Kidney epithelial cell (primary cell): ENCODE data around the gene SGPP2. TPM values are rescaled to one million over a fixed set of nuclear protein-coding genes. Genes with fewer than 3 reads are reported as not detected.

Source experiments
- DNase-seq: peaks from one replicate; pipeline ENCODE4 v3.0.0-alpha.2; 2010; ENCODE audit warnings: low read depth
- H3K27me3 ChIP-seq: 2 replicates; pipeline ENCODE4 v1.6.0; 2011; ENCODE audit warnings: low read length; ENCODE audit not compliant: control insufficient read depth, insufficient read depth
- H3K36me3 ChIP-seq: 2 replicates; pipeline ENCODE4 v1.5.1; 2011; ENCODE audit warnings: low read length; ENCODE audit not compliant: control insufficient read depth, insufficient read depth
- H3K4me3 ChIP-seq: 2 replicates; pipeline ENCODE4 v1.5.1; 2011; ENCODE audit warnings: low read depth, mild to moderate bottlenecking, control low read depth, low read length
- CTCF ChIP-seq: IDR thresholded peaks from 2 replicates; pipeline ENCODE4 v1.5.1; 2011; ENCODE audit warnings: mild to moderate bottlenecking, moderate library complexity, low read length, control low read depth, inconsistent platforms; ENCODE audit not compliant: insufficient read depth, poor library complexity, severe bottlenecking
- total RNA-seq: library from RNA; depleted of rRNA; stranded (reverse); fragments of >200 nt; gene quantifications from 2 replicates; pipeline ENCODE4 v1.2.3, GENCODE V29; 2015

SGPP2 gene
- total RNA-seq, 1 donor from 2014 or later: 29.1 TPM

- Histone ChIP-seq H3K36me3 (no peaks in the 10 kb centered on the region), H3K4me3 (no peak overlapping the region), H3K27me3 (no peaks in the 10 kb centered on the region)
- no peak for TF ChIP-seq CTCF
- no peak for DNase-seq
Observed at GRCh38 chr2:222526480-222527277, 102.3 kb downstream of the SGPP2 start.

- no peaks in the 10 kb centered on the region for H3K27me3 ChIP-seq
- no peak for DNase-seq
- TF ChIP-seq CTCF: no peak
- no peak overlapping the region for H3K4me3 ChIP-seq
- H3K36me3 ChIP-seq: no peaks in the 10 kb centered on the region
Observed at GRCh38 chr2:222532315-222532714, 108.0 kb downstream of the SGPP2 start.

GRCh38 chr2:222535477-222535876 is 111.1 kb downstream of the SGPP2 start:
- H3K4me3 ChIP-seq: no peak overlapping the region
- no peaks in the 10 kb centered on the region for H3K36me3 ChIP-seq
- H3K27me3 ChIP-seq: no peaks in the 10 kb centered on the region
- DNase-seq: no peak
- TF ChIP-seq CTCF: no peak

- TF ChIP-seq CTCF: no peak
- Histone ChIP-seq H3K36me3 (no peaks in the 10 kb centered on the region), H3K4me3 (no peak overlapping the region), H3K27me3 (no peaks in the 10 kb centered on the region)
- no peak for DNase-seq
Observed at GRCh38 chr2:222538535-222538934, 114.2 kb downstream of the SGPP2 start.

GRCh38 chr2:222544661-222545060 is 120.3 kb downstream of the SGPP2 start:
- Histone ChIP-seq H3K4me3 (no peak overlapping the region), H3K36me3 (no peaks in the 10 kb centered on the region), H3K27me3 (no peaks in the 10 kb centered on the region)
- TF ChIP-seq CTCF: no peak
- no peak for DNase-seq
